IgD-negative memory B cell (primary cell): ENCODE measurements around the gene CKM. TPM values are rescaled to one million over a fixed set of nuclear protein-coding genes. Genes with fewer than 3 reads are reported as not detected.
"Not testable (repeated sequence)": the region's sequence is repeated elsewhere in the genome, so short reads cannot be mapped to it uniquely, and the experiment has no call there.

Experiments
- H3K27ac Mint-ChIP-seq, 3 donors: one replicate each; pipeline ENCODE4 v1.8.0; 2020 to 2022; ENCODE audit warnings: mild to moderate bottlenecking in 3 of 3, mixed read lengths in 3 of 3, moderate library complexity in 1 of 3
- H3K27me3 Mint-ChIP-seq: one replicate; pipeline ENCODE4 v1.8.0; 2021; ENCODE audit warnings: mixed read lengths
- H3K36me3 Mint-ChIP-seq: one replicate; pipeline ENCODE4 v1.8.0; 2020; ENCODE audit warnings: mild to moderate bottlenecking, mixed read lengths
- H3K4me1 Mint-ChIP-seq, 3 donors: one replicate each; pipeline ENCODE4 v1.8.0; 2020 to 2022; ENCODE audit warnings: mixed read lengths in 3 of 3, mild to moderate bottlenecking in 1 of 3
- H3K4me3 Mint-ChIP-seq, 4 donors: one replicate each; pipeline ENCODE4 v1.8.0; 2020 to 2022; ENCODE audit warnings: mild to moderate bottlenecking in 4 of 4, mixed read lengths in 4 of 4, moderate library complexity in 3 of 4
- H3K9me3 Mint-ChIP-seq, 3 donors: one replicate each; pipeline ENCODE4 v1.8.0; 2020 to 2021; ENCODE audit warnings: mixed read lengths in 3 of 3, mild to moderate bottlenecking in 1 of 3
- polyA plus RNA-seq: library from polyadenylated mRNA; unstranded; fragments of 300-500 nt; fragmentation: Illumina TruSeq; gene quantifications from one replicate; pipeline ENCODE4 v1.2.3, GENCODE V29; 2021

CKM gene
- polyA plus RNA-seq, 1 donor from 2014 or later = not detected

DNA sequence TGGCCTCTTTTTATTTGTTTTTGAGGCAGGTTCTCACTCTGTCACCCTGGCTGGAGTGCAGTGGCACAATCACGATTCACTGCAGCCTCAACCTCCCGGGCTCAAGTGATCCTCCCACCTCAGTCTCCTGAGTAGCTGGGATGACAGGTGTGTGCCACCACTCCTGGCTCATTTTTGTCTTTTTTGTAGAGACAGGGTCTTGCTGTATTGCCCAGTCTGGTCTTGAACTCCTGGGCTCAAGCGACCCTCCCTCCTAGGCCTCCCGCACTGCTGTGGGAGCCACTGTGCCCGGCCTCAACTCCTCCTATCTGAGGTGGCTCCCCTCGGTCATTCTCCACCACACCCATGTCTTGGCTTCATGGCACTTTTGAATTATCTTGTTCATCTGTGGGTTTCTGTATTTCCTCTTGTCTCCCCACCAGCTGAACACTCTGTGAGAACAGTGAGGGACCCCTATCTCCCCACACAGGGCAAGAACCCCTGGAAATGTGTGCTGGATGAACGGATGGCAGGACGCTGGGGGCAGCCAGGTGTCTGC is 7.9 kb downstream of the CKM start:
- H3K4me1 Mint-ChIP-seq = no peaks in the 10 kb centered on the region
- peaks cover 11% of the 10 kb centered on the region for H3K27me3 Mint-ChIP-seq
- no peaks in the 10 kb centered on the region for H3K9me3 Mint-ChIP-seq
- no peak overlapping the region for H3K4me3 Mint-ChIP-seq
- H3K36me3 Mint-ChIP-seq = no peaks in the 10 kb centered on the region
- no peak overlapping the region for H3K27ac Mint-ChIP-seq

- H3K36me3 Mint-ChIP-seq, H3K4me1 Mint-ChIP-seq, H3K9me3 Mint-ChIP-seq, H3K27me3 Mint-ChIP-seq, H3K4me3 Mint-ChIP-seq, H3K27ac Mint-ChIP-seq: not testable (repeated sequence)
Measured at GRCh38 chr19:45312285-45312684, 10.4 kb downstream of the CKM start.

DNA sequence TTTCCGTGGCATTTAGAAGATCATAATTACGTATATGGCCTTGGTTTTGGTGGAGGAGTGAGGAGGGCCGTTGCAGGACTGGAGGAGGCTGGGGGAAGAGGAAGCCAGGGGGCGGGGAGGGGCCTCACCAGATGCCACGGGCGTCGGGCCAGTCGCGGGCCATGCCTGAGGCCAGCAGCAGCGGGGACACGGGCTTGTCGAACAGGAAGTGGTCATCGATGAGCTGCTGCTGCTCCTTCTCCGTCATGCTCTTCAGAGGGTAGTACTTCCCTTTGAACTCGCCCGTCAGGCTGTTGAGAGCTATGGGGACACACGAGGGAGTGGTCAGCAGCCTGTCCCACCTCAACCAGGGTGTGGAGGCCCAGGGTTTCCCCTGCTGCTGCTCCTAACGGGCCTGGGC is 11.1 kb downstream of the CKM start:
- no peaks in the 10 kb centered on the region for H3K36me3 Mint-ChIP-seq
- peaks cover 7% of the 10 kb centered on the region for H3K27me3 Mint-ChIP-seq
- no peak overlapping the region for H3K4me3 Mint-ChIP-seq
- no peaks in the 10 kb centered on the region for H3K4me1 Mint-ChIP-seq
- no peaks in the 10 kb centered on the region for H3K9me3 Mint-ChIP-seq
- H3K27ac Mint-ChIP-seq = no peak overlapping the region

DNA sequence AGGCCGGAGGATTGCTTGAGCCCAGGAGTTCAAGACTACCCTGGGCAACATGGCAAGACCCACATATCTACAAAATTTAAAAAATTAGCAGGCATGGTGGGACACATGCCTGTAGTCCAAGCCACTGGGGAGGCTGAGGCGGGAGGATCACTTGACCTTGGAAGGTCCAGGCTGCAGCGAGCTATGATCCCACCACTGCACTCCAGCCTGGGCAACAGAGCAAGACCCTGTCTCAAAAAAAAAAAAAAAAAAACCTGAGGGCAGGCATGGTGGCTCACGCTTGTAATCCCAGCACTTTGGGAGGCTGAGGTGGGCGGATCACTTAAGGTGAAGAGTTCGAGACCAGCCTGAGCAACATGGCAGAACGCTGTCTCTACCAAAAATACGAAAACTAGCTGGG is 13.4 kb downstream of the CKM start:
- not testable (repeated sequence) for H3K4me1 Mint-ChIP-seq, H3K9me3 Mint-ChIP-seq, H3K27me3 Mint-ChIP-seq, H3K4me3 Mint-ChIP-seq, H3K27ac Mint-ChIP-seq, H3K36me3 Mint-ChIP-seq

DNA sequence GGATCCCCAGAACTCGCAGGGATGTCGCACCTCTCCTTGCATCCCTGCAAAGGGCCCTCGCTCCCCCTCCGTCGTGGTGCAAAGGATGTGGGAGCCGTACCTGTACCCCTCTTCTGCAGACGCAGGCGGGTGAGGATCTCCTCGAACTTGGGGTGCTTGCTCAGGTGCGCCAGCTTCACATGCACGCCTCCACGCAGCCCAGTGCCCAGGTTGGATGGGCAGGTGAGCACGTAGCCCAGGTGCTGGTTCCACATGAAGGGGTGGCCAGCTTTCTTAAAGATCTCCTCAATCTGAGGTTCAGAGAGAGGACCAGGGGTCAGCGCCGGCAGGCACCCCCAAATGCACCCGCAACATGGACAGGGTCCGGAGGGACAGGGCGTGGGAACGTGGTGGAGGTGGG is 15.3 kb downstream of the CKM start:
- peaks cover 2 to 5% (median 3%) of the 10 kb centered on the region in 3 donors for H3K9me3 Mint-ChIP-seq
- H3K36me3 Mint-ChIP-seq = peaks cover 3% of the 10 kb centered on the region
- H3K27me3 Mint-ChIP-seq = no peaks in the 10 kb centered on the region
- H3K27ac Mint-ChIP-seq = no peak overlapping the region
- H3K4me1 Mint-ChIP-seq = peaks cover 0 to 2% (median 0%) of the 10 kb centered on the region in 3 donors
- no peak overlapping the region for H3K4me3 Mint-ChIP-seq

DNA sequence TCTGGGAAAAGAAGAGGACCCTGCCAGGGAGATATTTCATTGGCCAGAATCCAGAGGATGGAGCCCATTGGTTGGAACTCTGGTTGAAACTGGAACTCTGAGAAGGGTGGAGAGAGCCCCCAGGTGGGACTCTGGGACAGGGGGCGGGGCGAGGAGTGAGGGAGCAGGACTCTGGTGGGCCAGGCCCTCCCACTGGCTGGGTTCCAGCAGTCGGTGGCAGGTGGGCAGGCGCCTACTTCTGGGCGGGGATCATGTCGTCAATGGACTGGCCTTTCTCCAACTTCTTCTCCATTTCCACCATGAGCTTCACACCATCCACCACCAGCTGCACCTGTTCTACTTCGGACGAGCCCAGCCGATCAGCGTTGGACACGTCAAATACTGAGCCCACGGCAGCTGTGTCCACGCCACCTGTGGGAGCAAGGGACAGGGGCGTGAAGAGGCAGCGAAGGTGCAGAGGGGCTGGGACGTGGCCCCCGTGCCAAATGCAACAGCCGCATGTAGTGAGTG is 16.1 kb downstream of the CKM start:
- Mint-ChIP-seq H3K9me3 (peaks cover 2 to 5% (median 3%) of the 10 kb centered on the region in 3 donors), H3K27me3 (no peaks in the 10 kb centered on the region), H3K36me3 (peaks cover 3% of the 10 kb centered on the region), H3K4me1 (peaks cover 0 to 2% (median 0%) of the 10 kb centered on the region in 3 donors), H3K4me3 (no peak overlapping the region), H3K27ac (no peak overlapping the region)

DNA sequence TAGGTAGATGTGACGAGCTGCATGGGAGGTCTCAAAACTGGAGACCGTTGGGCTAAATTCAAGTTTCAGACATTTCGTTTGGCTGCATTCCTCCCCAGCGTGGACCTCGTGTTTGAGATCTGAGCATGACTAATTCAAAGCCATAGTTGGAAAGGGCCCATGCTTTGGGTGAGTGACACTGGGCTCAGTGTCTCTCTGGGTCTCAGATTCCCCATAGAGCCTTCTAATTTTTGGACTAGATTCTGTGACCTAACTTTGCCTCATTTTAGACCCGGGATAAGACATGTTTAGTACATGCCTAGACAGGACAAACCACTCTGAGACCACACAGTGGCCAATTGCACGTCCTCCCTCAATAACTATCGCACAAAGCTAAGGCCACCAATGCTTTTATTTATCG is 16.6 kb downstream of the CKM start:
- H3K4me3 Mint-ChIP-seq = no peak overlapping the region
- peaks cover 3% of the 10 kb centered on the region for H3K36me3 Mint-ChIP-seq
- no peaks in the 10 kb centered on the region for H3K27me3 Mint-ChIP-seq
- no peak overlapping the region for H3K27ac Mint-ChIP-seq
- peaks cover 2 to 5% (median 3%) of the 10 kb centered on the region in 3 donors for H3K9me3 Mint-ChIP-seq
- H3K4me1 Mint-ChIP-seq = peaks cover 0 to 2% (median 0%) of the 10 kb centered on the region in 3 donors

GRCh38 chr19:45305421-45305820 is 17.3 kb downstream of the CKM start:
- Mint-ChIP-seq H3K36me3 (peaks cover 3% of the 10 kb centered on the region), H3K27me3 (no peaks in the 10 kb centered on the region), H3K9me3 (peaks cover 2 to 5% (median 3%) of the 10 kb centered on the region in 3 donors), H3K4me3 (no peak overlapping the region), H3K4me1 (peaks cover 0 to 2% (median 0%) of the 10 kb centered on the region in 3 donors), H3K27ac (no peak overlapping the region)

GRCh38 chr19:45305007-45305406 is 17.7 kb downstream of the CKM start:
- H3K9me3 Mint-ChIP-seq = peaks cover 2 to 5% (median 3%) of the 10 kb centered on the region in 3 donors
- H3K27me3 Mint-ChIP-seq = no peaks in the 10 kb centered on the region
- peaks cover 5% of the 10 kb centered on the region for H3K36me3 Mint-ChIP-seq
- no peak overlapping the region for H3K27ac Mint-ChIP-seq
- no peak overlapping the region for H3K4me3 Mint-ChIP-seq
- peaks cover 0 to 2% (median 0%) of the 10 kb centered on the region in 3 donors for H3K4me1 Mint-ChIP-seq

DNA sequence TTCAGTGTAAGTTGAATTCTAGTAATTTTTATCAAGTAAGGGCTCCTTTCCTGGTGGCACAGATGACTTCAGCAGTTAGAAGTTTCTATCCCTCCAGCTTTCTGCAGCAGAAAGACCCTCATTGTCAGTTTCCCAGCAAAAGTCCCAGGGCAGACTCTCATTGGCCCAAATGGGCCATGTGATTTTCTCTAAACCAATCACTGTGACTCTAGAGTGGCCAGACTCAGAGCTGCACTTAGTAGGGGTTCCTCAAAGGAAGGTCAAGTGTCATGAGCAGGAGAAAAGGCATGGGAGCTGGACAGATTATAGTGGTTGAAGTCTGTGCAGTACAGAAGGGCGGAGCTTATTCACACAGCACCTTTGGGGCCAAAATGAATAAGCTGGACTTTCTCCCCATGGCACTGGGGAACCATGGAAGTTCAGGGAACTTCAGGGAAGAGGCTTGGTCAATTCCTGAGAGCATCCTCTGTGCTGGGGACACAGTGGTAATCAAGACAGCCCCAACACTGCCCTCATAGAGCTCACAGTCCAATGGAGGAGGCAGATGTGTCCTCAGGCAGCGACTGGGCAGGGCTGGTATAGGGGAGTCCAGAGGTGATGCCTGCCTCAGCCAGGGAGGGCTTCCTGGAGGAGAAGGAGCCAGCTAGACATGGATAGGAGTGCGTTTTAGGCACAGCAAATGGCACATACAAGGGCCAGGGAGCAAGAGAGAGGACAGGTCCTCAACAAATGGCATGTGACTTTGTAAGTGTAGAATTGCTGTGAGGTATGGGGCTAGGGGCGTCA is 18.3 kb downstream of the CKM start:
- peaks cover 6% of the 10 kb centered on the region for H3K36me3 Mint-ChIP-seq
- no peak overlapping the region for H3K4me3 Mint-ChIP-seq
- H3K4me1 Mint-ChIP-seq = peaks cover 0 to 2% (median 0%) of the 10 kb centered on the region in 3 donors
- no peak overlapping the region for H3K27ac Mint-ChIP-seq
- peaks cover 2 to 5% (median 3%) of the 10 kb centered on the region in 3 donors for H3K9me3 Mint-ChIP-seq
- H3K27me3 Mint-ChIP-seq = no peaks in the 10 kb centered on the region

- Mint-ChIP-seq H3K36me3 (peaks cover 10% of the 10 kb centered on the region), H3K27ac (no peak overlapping the region), H3K27me3 (no peaks in the 10 kb centered on the region), H3K4me1 (peaks cover 0 to 2% (median 0%) of the 10 kb centered on the region in 3 donors), H3K4me3 (no peak overlapping the region), H3K9me3 (peaks cover 2 to 5% (median 3%) of the 10 kb centered on the region in 3 donors)
Measured at GRCh38 chr19:45303269-45304060, 19.2 kb downstream of the CKM start.

GRCh38 chr19:45302416-45302815 is 20.3 kb downstream of the CKM start:
- no peak overlapping the region for H3K27ac Mint-ChIP-seq
- peaks cover 14% of the 10 kb centered on the region for H3K36me3 Mint-ChIP-seq
- no peaks in the 10 kb centered on the region for H3K27me3 Mint-ChIP-seq
- H3K4me1 Mint-ChIP-seq = peaks cover 0 to 2% (median 0%) of the 10 kb centered on the region in 3 donors
- H3K9me3 Mint-ChIP-seq = peaks cover 2 to 5% (median 3%) of the 10 kb centered on the region in 3 donors
- no peak overlapping the region for H3K4me3 Mint-ChIP-seq

- peaks cover 2 to 5% (median 3%) of the 10 kb centered on the region in 3 donors for H3K9me3 Mint-ChIP-seq
- H3K27ac Mint-ChIP-seq = no peak overlapping the region
- H3K27me3 Mint-ChIP-seq = no peaks in the 10 kb centered on the region
- H3K36me3 Mint-ChIP-seq = peaks cover 23% of the 10 kb centered on the region
- no peaks in the 10 kb centered on the region for H3K4me1 Mint-ChIP-seq
- H3K4me3 Mint-ChIP-seq = no peak overlapping the region
Measured at GRCh38 chr19:45299719-45300118, 23.0 kb downstream of the CKM start.

DNA sequence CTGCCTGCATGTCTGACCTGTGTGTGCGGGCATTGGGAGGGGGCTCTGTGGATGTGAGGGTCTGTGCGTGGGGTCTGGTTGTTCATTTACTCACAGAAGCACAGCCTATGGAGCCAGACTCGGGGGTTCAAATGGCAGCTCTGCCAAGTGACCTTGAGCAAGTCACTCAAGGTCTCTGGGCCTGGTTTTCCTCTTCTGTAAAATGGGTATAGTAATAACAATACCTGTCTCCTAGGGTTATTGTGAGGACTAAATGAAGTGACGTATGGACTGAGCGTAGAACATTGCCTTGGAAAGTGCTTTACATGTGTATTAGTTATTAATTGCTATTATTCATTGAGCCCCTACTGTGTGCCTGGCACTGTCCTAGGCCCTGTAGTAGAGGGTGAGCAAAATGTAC is 24.4 kb downstream of the CKM start:
- no peak overlapping the region for H3K4me3 Mint-ChIP-seq
- H3K27ac Mint-ChIP-seq = no peak overlapping the region
- peaks cover 0 to 3% (median 0%) of the 10 kb centered on the region in 3 donors for H3K9me3 Mint-ChIP-seq
- H3K4me1 Mint-ChIP-seq = no peaks in the 10 kb centered on the region
- no peaks in the 10 kb centered on the region for H3K27me3 Mint-ChIP-seq
- peaks cover 28% of the 10 kb centered on the region for H3K36me3 Mint-ChIP-seq

GRCh38 chr19:45297674-45298073 is 25.0 kb downstream of the CKM start:
- H3K36me3 Mint-ChIP-seq = peaks cover 27% of the 10 kb centered on the region
- no peak overlapping the region for H3K4me3 Mint-ChIP-seq
- H3K4me1 Mint-ChIP-seq = no peaks in the 10 kb centered on the region
- H3K9me3 Mint-ChIP-seq = peaks cover 0 to 3% (median 0%) of the 10 kb centered on the region in 3 donors
- no peaks in the 10 kb centered on the region for H3K27me3 Mint-ChIP-seq
- H3K27ac Mint-ChIP-seq = no peak overlapping the region
